Activated CD8-positive, alpha-beta T cell treated with anti-CD3 and anti-CD28 coated beads, Interleukin-2, amount 10 ng/mL, durations not matched to agents 7 days and 5 days (primary cell): ENCODE measurements around the gene GABRG3. TPM values are rescaled to one million over a fixed set of nuclear protein-coding genes. Genes with fewer than 3 reads are reported as not detected.

Experiments used
- ATAC-seq: fragments of 150-1000 bp; cut with Tn5 transposase; one replicate; pipeline ENCODE4 v1.10.0; 2021; ENCODE audit warnings: moderate library complexity
- CTCF ChIA-PET: fragments of 350-600 bp; sonication (Branson Sonifier 250); formaldehyde crosslinking; loops from one replicate; lab custom pipeline; 2021; ENCODE audit warnings: antibody characterized with exemption; lab: Charles Lee
- POLR2A ChIA-PET: fragments of 350-600 bp; sonication (Branson Sonifier 250); formaldehyde crosslinking; loops from one replicate; lab custom pipeline; 2021; ENCODE audit warnings: antibody characterized with exemption; lab: Charles Lee
- DNase-seq: peaks from one replicate; pipeline ENCODE4 v3.0.0-alpha.2; 2020
- H3K27ac Mint-ChIP-seq: one replicate; pipeline ENCODE4 v1.8.0; 2021; ENCODE audit warnings: mild to moderate bottlenecking, mixed read lengths
- H3K27me3 Mint-ChIP-seq: one replicate; pipeline ENCODE4 v1.8.0; 2021; ENCODE audit warnings: low read depth, mixed read lengths
- H3K36me3 Mint-ChIP-seq: one replicate; pipeline ENCODE4 v1.8.0; 2021; ENCODE audit warnings: low read depth, mixed read lengths
- H3K4me1 Mint-ChIP-seq: one replicate; pipeline ENCODE4 v1.8.0; 2021; ENCODE audit warnings: low read depth, mixed read lengths
- H3K4me3 Mint-ChIP-seq: one replicate; pipeline ENCODE4 v1.8.0; 2021; ENCODE audit warnings: mild to moderate bottlenecking, mixed read lengths
- H3K9me3 Mint-ChIP-seq: one replicate; pipeline ENCODE4 v1.8.0; 2022; ENCODE audit warnings: mixed read lengths; ENCODE audit not compliant: insufficient read depth
- total RNA-seq, 2 experiments: library from RNA; stranded (reverse); gene quantifications; one replicate each; pipeline ENCODE4 v1.2.3, GENCODE V29; 2021

GABRG3 gene
- total RNA-seq, 2 experiments from 2014 or later = not detected

DNA sequence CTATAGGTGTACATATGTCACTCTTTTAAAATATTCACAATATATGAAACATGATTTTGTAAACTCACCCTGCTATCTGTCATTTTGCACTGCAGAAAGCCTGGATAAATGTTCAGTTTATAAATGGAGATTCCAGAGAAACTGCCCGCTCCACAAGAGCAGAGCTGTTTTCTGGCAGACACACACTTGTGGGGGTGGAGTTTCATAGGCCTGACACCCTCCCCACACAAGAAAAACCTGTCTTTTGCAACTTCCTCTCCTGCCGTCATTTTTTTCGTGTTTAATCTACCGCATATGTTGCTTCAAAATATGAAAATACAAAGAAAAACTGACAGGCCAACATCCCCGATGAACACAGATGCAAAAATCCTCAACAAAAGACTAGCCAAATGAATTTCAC is 479.0 kb downstream of the GABRG3 start:
- ATAC-seq = no peak
- CTCF ChIA-PET = no interaction called here
- H3K36me3 Mint-ChIP-seq = no peaks in the 10 kb centered on the region

DNA sequence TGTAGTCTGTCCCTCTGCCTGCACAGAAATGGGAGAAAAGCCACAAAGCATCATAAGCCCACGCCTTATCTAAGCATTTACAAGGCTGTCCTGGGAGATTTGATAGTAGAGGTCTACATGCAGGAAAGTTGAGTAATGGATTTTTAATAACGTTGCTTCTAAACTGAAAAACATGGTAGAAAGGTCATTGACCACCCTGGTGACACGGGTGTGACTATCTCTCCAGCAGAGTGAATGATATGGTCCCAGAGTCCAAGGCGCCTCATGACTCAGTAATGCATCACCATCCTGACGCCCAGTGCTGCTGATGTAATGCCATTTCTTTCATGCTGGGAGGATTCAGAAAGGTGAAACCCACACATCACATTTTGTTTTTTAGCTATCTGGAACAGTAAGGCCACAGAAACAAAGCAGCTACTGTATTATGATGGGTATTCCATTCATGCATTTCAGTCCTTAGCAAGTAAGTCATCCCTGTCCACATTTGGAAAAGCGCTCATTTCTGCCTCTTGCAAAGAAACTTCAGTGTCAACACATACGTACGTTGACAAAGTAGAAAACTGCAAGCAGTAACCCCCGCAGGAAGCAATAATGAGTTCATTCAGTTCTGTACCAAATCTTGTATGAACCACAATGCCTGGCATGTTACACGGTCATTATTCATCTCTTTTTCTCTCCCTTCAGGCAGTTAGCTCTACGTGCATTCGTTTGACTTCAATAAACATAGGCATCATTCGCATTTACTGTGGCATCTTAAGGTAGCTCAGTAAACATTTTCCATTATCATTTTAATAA is 483.5 kb downstream of the GABRG3 start:
- ChIA-PET POLR2A (no interaction called here), CTCF (no interaction called here)

More for the DNA sequence above, 479.0 kb downstream of the GABRG3 start:
- Mint-ChIP-seq H3K9me3 (peaks cover 14% of the 10 kb centered on the region), H3K4me3 (no peak overlapping the region), H3K27me3 (no peaks in the 10 kb centered on the region), H3K4me1 (no peaks in the 10 kb centered on the region), H3K27ac (no peak overlapping the region)
- POLR2A ChIA-PET = no interaction called here
- no peak for DNase-seq

GRCh38 chr15:27456807-27457206 is 485.8 kb downstream of the GABRG3 start:
- H3K4me1 Mint-ChIP-seq = no peaks in the 10 kb centered on the region
- CTCF ChIA-PET = no interaction called here
- H3K27me3 Mint-ChIP-seq = no peaks in the 10 kb centered on the region
- H3K27ac Mint-ChIP-seq = no peak overlapping the region
- peaks cover 14% of the 10 kb centered on the region for H3K9me3 Mint-ChIP-seq
- H3K36me3 Mint-ChIP-seq = no peaks in the 10 kb centered on the region
- POLR2A ChIA-PET = no interaction called here
- H3K4me3 Mint-ChIP-seq = no peak overlapping the region
- ATAC-seq = no peak
- DNase-seq = no peak

More for the DNA sequence above, 483.5 kb downstream of the GABRG3 start:
- H3K4me3 Mint-ChIP-seq = no peak overlapping the region
- no peaks in the 10 kb centered on the region for H3K36me3 Mint-ChIP-seq
- no peak for ATAC-seq
- no peaks in the 10 kb centered on the region for H3K4me1 Mint-ChIP-seq
- no peaks in the 10 kb centered on the region for H3K27me3 Mint-ChIP-seq
- no peak overlapping the region for H3K27ac Mint-ChIP-seq
- H3K9me3 Mint-ChIP-seq = peaks cover 4% of the 10 kb centered on the region
- no peak for DNase-seq

DNA sequence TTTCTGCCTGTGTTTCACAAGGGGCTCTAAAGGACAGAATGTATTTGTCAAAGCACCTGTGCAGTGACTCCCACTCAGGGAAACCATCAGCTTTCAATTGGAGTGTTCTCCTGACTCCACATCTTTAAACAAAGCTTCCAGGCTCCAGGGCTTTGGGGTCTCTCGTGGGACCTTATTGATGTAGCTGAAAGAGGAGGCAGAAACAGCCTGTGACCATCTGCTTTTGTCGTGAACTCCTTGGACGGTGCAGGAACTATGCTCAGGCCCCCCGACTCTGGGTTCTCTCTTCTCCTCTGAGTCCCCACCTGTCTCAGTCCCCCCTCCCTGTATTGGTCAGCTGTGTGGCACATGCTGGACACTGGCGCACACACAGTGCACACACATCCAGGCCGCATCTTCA is 486.8 kb downstream of the GABRG3 start:
- H3K27me3 Mint-ChIP-seq = no peaks in the 10 kb centered on the region
- ChIA-PET CTCF (no interaction called here), POLR2A (no interaction called here)
- no peak overlapping the region for H3K4me3 Mint-ChIP-seq
- ATAC-seq = no peak
- no peak overlapping the region for H3K27ac Mint-ChIP-seq
- H3K4me1 Mint-ChIP-seq = no peaks in the 10 kb centered on the region
- H3K9me3 Mint-ChIP-seq = peaks cover 19% of the 10 kb centered on the region
- H3K36me3 Mint-ChIP-seq = no peaks in the 10 kb centered on the region
- DNase-seq = no peak

DNA sequence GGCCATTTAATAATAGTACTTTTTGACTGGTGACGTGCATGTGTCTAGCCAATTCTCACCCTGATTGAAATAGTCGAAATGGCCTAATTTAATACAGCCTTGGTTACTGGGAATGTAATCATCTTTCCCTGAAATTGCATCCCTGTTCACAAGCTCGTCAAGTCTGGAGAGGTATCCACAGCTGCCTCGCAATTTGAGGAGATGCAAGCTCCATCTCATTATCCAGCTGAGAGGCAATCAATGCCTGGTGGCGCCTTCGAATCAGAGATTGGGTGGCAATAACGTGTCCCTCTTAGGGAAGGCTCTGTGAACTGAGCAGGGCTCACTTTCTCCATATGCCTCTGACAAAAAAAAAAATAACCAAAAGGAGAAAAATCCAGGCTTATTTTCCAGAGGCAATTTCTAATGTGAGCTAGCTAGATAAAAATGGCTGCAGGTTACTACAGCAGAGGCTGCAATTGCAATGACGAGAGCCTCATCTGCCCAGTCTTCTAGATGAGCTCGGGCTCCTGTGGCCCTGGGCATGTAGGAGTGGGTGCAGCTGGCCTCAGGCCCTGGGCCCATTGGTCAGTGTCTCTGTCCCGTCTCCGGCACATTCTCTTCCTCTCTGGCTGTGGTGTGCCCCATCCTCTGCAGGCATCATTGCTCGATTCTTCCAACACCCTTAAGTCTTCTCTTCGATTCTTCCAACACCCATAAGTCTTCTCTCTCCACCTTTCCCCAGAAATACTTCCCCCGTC is 487.5 kb downstream of the GABRG3 start:
- Mint-ChIP-seq H3K4me3 (no peak overlapping the region), H3K27me3 (no peaks in the 10 kb centered on the region), H3K9me3 (peaks cover 19% of the 10 kb centered on the region), H3K36me3 (no peaks in the 10 kb centered on the region), H3K4me1 (no peaks in the 10 kb centered on the region), H3K27ac (no peak overlapping the region)
- ATAC-seq = no peak
- DNase-seq = no peak
- POLR2A ChIA-PET = no interaction called here
- CTCF ChIA-PET = no interaction called here

- no peaks in the 10 kb centered on the region for H3K27me3 Mint-ChIP-seq
- POLR2A ChIA-PET = no interaction called here
- H3K4me1 Mint-ChIP-seq = no peaks in the 10 kb centered on the region
- no peak for ATAC-seq
- H3K4me3 Mint-ChIP-seq = no peak overlapping the region
- H3K36me3 Mint-ChIP-seq = no peaks in the 10 kb centered on the region
- CTCF ChIA-PET = no interaction called here
- H3K9me3 Mint-ChIP-seq = peaks cover 19% of the 10 kb centered on the region
- no peak overlapping the region for H3K27ac Mint-ChIP-seq
- DNase-seq = no peak
These were observed 488.9 kb downstream of the GABRG3 start for GRCh38 chr15:27459836-27460235.

DNA sequence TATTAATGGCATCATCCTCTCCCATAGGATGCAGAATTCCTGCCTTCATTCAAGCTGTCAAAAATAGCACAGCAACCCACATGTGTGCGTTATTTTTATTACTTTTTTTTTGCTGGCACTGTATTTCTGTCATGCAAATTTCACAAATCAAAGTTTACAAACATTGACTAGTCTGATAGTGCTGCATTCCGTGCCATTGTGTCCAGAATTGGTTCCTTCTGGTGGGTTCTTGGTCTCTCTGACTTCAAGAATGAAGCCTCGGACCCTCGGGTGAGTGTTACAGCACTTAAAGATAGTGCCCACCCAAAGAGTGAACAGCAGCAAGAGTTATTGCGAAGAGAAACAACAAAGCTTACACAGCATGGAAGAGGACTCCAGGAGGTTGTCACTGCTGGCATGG is 490.2 kb downstream of the GABRG3 start:
- Mint-ChIP-seq H3K4me3 (no peak overlapping the region), H3K4me1 (no peaks in the 10 kb centered on the region), H3K9me3 (peaks cover 19% of the 10 kb centered on the region), H3K36me3 (no peaks in the 10 kb centered on the region), H3K27me3 (no peaks in the 10 kb centered on the region), H3K27ac (no peak overlapping the region)
- no peak for ATAC-seq
- CTCF ChIA-PET = no interaction called here
- POLR2A ChIA-PET = no interaction called here
- DNase-seq = no peak

- Mint-ChIP-seq H3K4me3 (no peak overlapping the region), H3K4me1 (no peaks in the 10 kb centered on the region)
- ATAC-seq = no peak
These were observed 492.6 kb downstream of the GABRG3 start for GRCh38 chr15:27463525-27464088.

GRCh38 chr15:27464941-27465612 is 494.1 kb downstream of the GABRG3 start:
- H3K36me3 Mint-ChIP-seq = no peaks in the 10 kb centered on the region
- peaks cover 14% of the 10 kb centered on the region for H3K9me3 Mint-ChIP-seq
- H3K4me3 Mint-ChIP-seq = no peak overlapping the region
- DNase-seq (no peak), ATAC-seq (no peak)
- ChIA-PET CTCF (no interaction called here), POLR2A (no interaction called here)
- no peaks in the 10 kb centered on the region for H3K4me1 Mint-ChIP-seq
- no peak overlapping the region for H3K27ac Mint-ChIP-seq
- H3K27me3 Mint-ChIP-seq = no peaks in the 10 kb centered on the region

More at GRCh38 chr15:27463525-27464088, 492.6 kb downstream of the GABRG3 start:
- CTCF ChIA-PET = no interaction called here
- POLR2A ChIA-PET = no interaction called here
- Mint-ChIP-seq H3K9me3 (peaks cover 19% of the 10 kb centered on the region), H3K27me3 (no peaks in the 10 kb centered on the region), H3K36me3 (no peaks in the 10 kb centered on the region), H3K27ac (no peak overlapping the region)
- DNase-seq = no peak

DNA sequence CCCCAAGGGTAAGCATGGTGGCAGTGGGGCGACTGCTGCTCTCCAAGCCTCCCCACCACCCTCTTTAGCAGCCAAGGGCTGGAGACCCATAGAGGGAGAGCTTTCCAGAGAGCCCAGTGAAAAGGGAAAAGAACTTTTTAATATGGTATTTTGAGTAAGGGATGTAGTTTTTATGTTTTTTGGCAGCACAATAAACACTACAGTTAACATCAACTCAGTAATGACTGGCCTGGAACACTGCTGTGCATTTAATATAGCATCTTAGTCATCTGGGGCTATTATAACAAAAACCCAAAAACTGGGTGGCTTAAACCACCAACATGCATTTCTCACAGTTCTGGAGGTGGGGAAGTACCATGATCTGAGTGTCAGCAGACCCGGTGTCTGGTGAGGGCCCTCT is 495.8 kb downstream of the GABRG3 start:
- no peak overlapping the region for H3K4me3 Mint-ChIP-seq
- ChIA-PET CTCF (no interaction called here), POLR2A (no interaction called here)
- H3K27me3 Mint-ChIP-seq = no peaks in the 10 kb centered on the region
- H3K27ac Mint-ChIP-seq = no peak overlapping the region
- peaks cover 5% of the 10 kb centered on the region for H3K9me3 Mint-ChIP-seq
- ATAC-seq = no peak
- H3K4me1 Mint-ChIP-seq = no peaks in the 10 kb centered on the region
- DNase-seq = no peak
- no peaks in the 10 kb centered on the region for H3K36me3 Mint-ChIP-seq

DNA sequence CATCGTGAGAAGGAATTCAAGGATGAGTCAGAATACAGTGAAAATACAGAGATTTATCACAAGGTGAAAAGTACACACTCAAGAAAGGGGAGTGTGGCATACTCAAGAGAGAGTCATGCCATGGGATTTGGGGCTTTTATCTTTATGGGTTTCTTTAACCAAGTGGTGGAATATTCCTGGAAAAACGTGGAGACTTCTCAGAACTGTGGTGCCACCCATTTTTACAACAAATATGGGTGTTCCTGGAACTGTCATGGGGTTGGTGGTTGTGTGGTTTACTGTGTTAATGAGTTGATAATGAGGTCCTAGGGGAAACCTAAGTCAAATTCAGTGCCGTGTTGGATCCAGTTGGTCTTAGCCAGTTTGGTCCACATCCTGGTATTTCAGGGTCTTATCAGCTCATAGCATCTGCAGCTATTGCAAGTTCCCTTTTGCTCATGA is 497.2 kb downstream of the GABRG3 start:
- no peaks in the 10 kb centered on the region for H3K9me3 Mint-ChIP-seq
- no peak overlapping the region for H3K4me3 Mint-ChIP-seq
- ChIA-PET CTCF (no interaction called here), POLR2A (no interaction called here)
- ATAC-seq (no peak), DNase-seq (no peak)
- no peak overlapping the region for H3K27ac Mint-ChIP-seq
- no peaks in the 10 kb centered on the region for H3K36me3 Mint-ChIP-seq
- no peaks in the 10 kb centered on the region for H3K27me3 Mint-ChIP-seq
- no peaks in the 10 kb centered on the region for H3K4me1 Mint-ChIP-seq

DNA sequence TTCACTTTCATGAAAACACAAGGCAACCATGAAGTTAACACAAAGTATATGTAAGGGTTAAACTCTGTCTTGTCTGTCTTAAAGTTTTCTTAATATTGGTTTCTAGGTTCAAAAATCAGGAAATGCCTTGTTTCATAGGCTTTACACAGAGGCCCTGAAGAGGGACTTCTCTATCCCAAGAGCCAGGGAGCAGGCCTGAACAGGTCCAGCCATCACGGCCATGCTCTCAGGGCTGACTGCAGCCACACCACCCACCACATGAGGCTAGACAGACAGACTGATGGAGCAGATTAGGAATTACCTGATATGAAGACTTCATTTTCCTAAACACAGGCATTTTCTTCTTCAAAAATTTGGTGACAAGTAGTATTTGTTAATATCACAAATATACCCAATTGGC is 502.9 kb downstream of the GABRG3 start:
- Mint-ChIP-seq H3K9me3 (peaks cover 6% of the 10 kb centered on the region), H3K27me3 (no peaks in the 10 kb centered on the region), H3K27ac (no peak overlapping the region), H3K4me3 (no peak overlapping the region), H3K36me3 (no peaks in the 10 kb centered on the region), H3K4me1 (no peaks in the 10 kb centered on the region)
- POLR2A ChIA-PET = no interaction called here
- CTCF ChIA-PET = no interaction called here
- DNase-seq (no peak), ATAC-seq (no peak)
